A673 (cell line): Measurements from ENCODE around the gene TSPAN5. TPM values are rescaled to one million over a fixed set of nuclear protein-coding genes. Genes with fewer than 3 reads are reported as not detected.

Experiments
- BruUV-seq: library from RNA; stranded (reverse); fragments of 400-500 nt; replicated peaks from 2 replicates; lab custom pipeline; 2021; lab: Mats Ljungman, UMichigan
- CTCF ChIA-PET: fragments of 300-600 bp; sonication (Branson Sonifier 250); formaldehyde crosslinking; loops from one replicate; lab custom pipeline; 2022; ENCODE audit warnings: antibody characterized with exemption; lab: Charles Lee
- POLR2A ChIA-PET: fragments of 300-600 bp; sonication (Branson Sonifier 250); formaldehyde crosslinking; loops from one replicate; lab custom pipeline; 2022; ENCODE audit warnings: antibody characterized with exemption; ENCODE audit not compliant: low non-redundant PET; lab: Charles Lee
- DNase-seq: peaks from one replicate; pipeline ENCODE4 v3.0.0-alpha.2; 2015; ENCODE audit warnings: low spot score
- H3K27ac ChIP-seq: fragments of 200-600 bp; sonication (generic); 2 replicates; pipeline ENCODE4 v1.5.1; 2016; ENCODE audit warnings: mixed run types, low read depth, mild to moderate bottlenecking, mixed read lengths, antibody characterized with exemption, low read length; ENCODE audit not compliant: poor library complexity, severe bottlenecking
- H3K27me3 ChIP-seq: fragments of 200-600 bp; sonication (generic); replicated peaks from 2 replicates; pipeline ENCODE4 v1.6.1; 2017; ENCODE audit warnings: mixed run types, low read depth, mild to moderate bottlenecking, mixed read lengths, antibody characterized with exemption, low read length; ENCODE audit not compliant: insufficient read depth, poor library complexity
- H3K36me3 ChIP-seq: fragments of 200-600 bp; sonication (generic); 2 replicates; pipeline ENCODE4 v1.6.1; 2016; ENCODE audit warnings: mixed run types, mild to moderate bottlenecking, mixed read lengths, antibody characterized with exemption, low read length; ENCODE audit not compliant: insufficient read depth, poor library complexity, severe bottlenecking
- H3K4me1 ChIP-seq: fragments of 200-600 bp; sonication (generic); 2 replicates; pipeline ENCODE4 v1.6.1; 2017; ENCODE audit warnings: mixed run types, mild to moderate bottlenecking, mixed read lengths, antibody characterized with exemption, low read length; ENCODE audit not compliant: insufficient read depth, poor library complexity, severe bottlenecking
- H3K4me3 ChIP-seq: fragments of 200-600 bp; sonication (generic); 2 replicates; pipeline ENCODE4 v1.5.1; 2016; ENCODE audit warnings: low read depth, mixed run types, mild to moderate bottlenecking, mixed read lengths, low read length; ENCODE audit not compliant: poor library complexity, severe bottlenecking
- H3K9me3 ChIP-seq: fragments of 200-600 bp; sonication (generic); 2 replicates; pipeline ENCODE4 v1.6.1; 2016; ENCODE audit warnings: mixed run types, low read depth, mild to moderate bottlenecking, mixed read lengths, antibody characterized with exemption, low read length; ENCODE audit not compliant: poor library complexity, severe bottlenecking
- CTCF ChIP-seq: fragments of 300-800, 200-600 bp; sonication (generic); conservative IDR thresholded peaks from 2 replicates; pipeline ENCODE4 v1.5.1; 2017; ENCODE audit warnings: low read depth, mild to moderate bottlenecking, antibody characterized with exemption, low read length, moderate library complexity, mixed read lengths
- EZH2 ChIP-seq: fragments of 200-600 bp; sonication (generic); IDR thresholded peaks from 2 replicates; pipeline ENCODE4 v1.6.1; 2017; ENCODE audit warnings: borderline replicate concordance, low read depth, mild to moderate bottlenecking, mixed read lengths, antibody characterized with exemption, low read length; ENCODE audit not compliant: poor library complexity, severe bottlenecking
- intact Hi-C: fragments of 100-400 bp; cut with micrococcal nuclease; formaldehyde crosslinking; loops from one replicate; pipeline ENCODE4 v1.10.0; 2022; ENCODE audit not compliant: unreplicated experiment
- total RNA-seq: library from RNA; stranded (reverse); gene quantifications from 2 replicates; pipeline ENCODE4 v1.2.3, GENCODE V29; 2021

The TSPAN5 gene
- total RNA-seq, 1 experiment from 2014 or later, result 15.2 TPM

- no TSS peak for BruUV-seq
- intact Hi-C loops, result no loop called here
- Histone ChIP-seq H3K4me1 (no peaks in the 10 kb centered on the region), H3K27me3 (no peaks in the 10 kb centered on the region), H3K27ac (no peak overlapping the region), H3K36me3 (no peaks in the 10 kb centered on the region), H3K9me3 (no peaks in the 10 kb centered on the region), H3K4me3 (no peak overlapping the region)
- ChIA-PET CTCF (no interaction called here), POLR2A (interaction anchor here (0.6 kb wide), 1 partner anchor 98 kb away, joined by 3 read pairs; no protein-coding TSS in a partner anchor)
- no peak for TF ChIP-seq EZH2
- TF ChIP-seq CTCF, result no peak
- DNase-seq, result no peak
Observed at GRCh38 chr4:98662055-98662453, 3.6 kb upstream of the TSPAN5 start.

- POLR2A ChIA-PET, result interaction anchor here (0.6 kb wide), 1 partner anchor 97 kb away, joined by 3 read pairs; no protein-coding TSS in a partner anchor
- intact Hi-C loops, result no loop called here
- H3K27ac ChIP-seq, result no peak overlapping the region
Observed at GRCh38 chr4:98661371-98662054, 3.1 kb upstream of the TSPAN5 start.

GRCh38 chr4:98659741-98660462, 1.5 kb upstream of the TSPAN5 start:
- Histone ChIP-seq H3K36me3 (no peaks in the 10 kb centered on the region), H3K9me3 (no peaks in the 10 kb centered on the region), H3K27me3 (no peaks in the 10 kb centered on the region), H3K4me1 (no peaks in the 10 kb centered on the region), H3K4me3 (no peak overlapping the region), H3K27ac (no peak overlapping the region)
- no peak for TF ChIP-seq CTCF
- no peak for TF ChIP-seq EZH2
- ChIA-PET POLR2A (no interaction called here), CTCF (interaction anchor here (0.6 kb wide), 1 partner anchor 510 kb away, joined by 3 read pairs; no protein-coding TSS in a partner anchor)
- no TSS peak for BruUV-seq
- intact Hi-C loops, result loop anchor here (5.0 kb wide), 3 partner anchors 167 to 267 kb away; partner anchors contain the start of gene EIF4E
- DNase-seq, result peak; percentile 40

More at GRCh38 chr4:98661371-98662054, 3.1 kb upstream of the TSPAN5 start:
- no peak for DNase-seq
- TF ChIP-seq EZH2, result no peak
- TF ChIP-seq CTCF, result no peak
- BruUV-seq, result no TSS peak
- no peaks in the 10 kb centered on the region for H3K4me1 ChIP-seq
- no peaks in the 10 kb centered on the region for H3K36me3 ChIP-seq
- no peaks in the 10 kb centered on the region for H3K27me3 ChIP-seq
- CTCF ChIA-PET, result no interaction called here
- no peak overlapping the region for H3K4me3 ChIP-seq
- no peaks in the 10 kb centered on the region for H3K9me3 ChIP-seq
